ENCODE data around the gene FAM200C.
A peak's percentile ranks its signal among the peaks of the same experiment; 100 is the strongest.

DNA sequence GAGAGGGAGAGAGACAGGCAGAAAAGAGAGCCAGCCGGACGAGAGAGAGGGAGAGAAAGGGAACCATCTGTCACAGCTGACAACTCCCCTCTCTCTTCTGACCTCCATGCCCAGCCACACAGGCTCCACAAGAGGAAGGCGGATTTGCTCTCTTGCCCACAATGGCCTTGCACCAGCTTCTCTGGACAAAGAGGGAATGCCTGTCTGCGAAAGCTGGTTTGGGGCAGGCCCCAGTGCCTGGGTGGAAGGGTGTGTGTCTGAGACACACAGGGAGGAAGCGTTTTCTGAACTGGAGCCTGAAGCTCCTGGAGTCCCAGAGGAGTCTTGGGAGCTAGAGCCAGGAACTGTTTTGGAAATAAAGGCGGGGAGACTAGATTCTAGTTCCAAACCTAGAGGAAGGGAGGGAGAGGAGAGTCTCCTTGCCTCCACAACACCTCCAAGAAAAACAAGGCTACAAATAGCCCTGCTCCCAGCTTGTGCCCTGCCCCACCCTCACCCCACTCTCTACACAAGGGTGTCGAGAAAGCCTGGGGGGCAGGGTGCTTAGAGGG, 41.9 kb downstream of the FAM200C start:
- TF ChIP-seq, protein P1, sequence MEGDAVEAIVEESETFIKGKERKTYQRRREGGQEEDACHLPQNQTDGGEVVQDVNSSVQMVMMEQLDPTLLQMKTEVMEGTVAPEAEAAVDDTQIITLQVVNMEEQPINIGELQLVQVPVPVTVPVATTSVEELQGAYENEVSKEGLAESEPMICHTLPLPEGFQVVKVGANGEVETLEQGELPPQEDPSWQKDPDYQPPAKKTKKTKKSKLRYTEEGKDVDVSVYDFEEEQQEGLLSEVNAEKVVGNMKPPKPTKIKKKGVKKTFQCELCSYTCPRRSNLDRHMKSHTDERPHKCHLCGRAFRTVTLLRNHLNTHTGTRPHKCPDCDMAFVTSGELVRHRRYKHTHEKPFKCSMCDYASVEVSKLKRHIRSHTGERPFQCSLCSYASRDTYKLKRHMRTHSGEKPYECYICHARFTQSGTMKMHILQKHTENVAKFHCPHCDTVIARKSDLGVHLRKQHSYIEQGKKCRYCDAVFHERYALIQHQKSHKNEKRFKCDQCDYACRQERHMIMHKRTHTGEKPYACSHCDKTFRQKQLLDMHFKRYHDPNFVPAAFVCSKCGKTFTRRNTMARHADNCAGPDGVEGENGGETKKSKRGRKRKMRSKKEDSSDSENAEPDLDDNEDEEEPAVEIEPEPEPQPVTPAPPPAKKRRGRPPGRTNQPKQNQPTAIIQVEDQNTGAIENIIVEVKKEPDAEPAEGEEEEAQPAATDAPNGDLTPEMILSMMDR (IDR thresholded peaks at IDR 0.05) = no peak
- TF ChIP-seq POLR2A (IDR thresholded peaks at IDR 0.05) (no peak), POLR2AphosphoS5 (IDR thresholded peaks at IDR 0.05; ENCODE audit: insufficient read depth in 1 of 2, low read depth in 1 of 2) (peak in 1 of 2 donors; percentile 31)

Data from vagina (tissue), 2 donors.